Vagina (tissue), 2 donors: Measurements from ENCODE around the gene YIF1A.

Experiments
- POLR2A ChIP-seq, 2 donors: fragments of 450-650 bp; IDR thresholded peaks; one replicate each; pipeline ENCODE4 v1.6.1; 2017; ENCODE audit warnings: antibody characterized with exemption in 2 of 2, mild to moderate bottlenecking in 2 of 2, moderate library complexity in 2 of 2
- POLR2AphosphoS5 ChIP-seq, 2 donors: sonication (generic); formaldehyde crosslinking; IDR thresholded peaks; one replicate each; pipeline ENCODE4 v1.9.0; 2017; ENCODE audit warnings: antibody characterized with exemption in 2 of 2, mild to moderate bottlenecking in 2 of 2, low read depth in 1 of 2; ENCODE audit not compliant: insufficient read depth in 1 of 2
- TF ChIP-seq, protein P1 (sequence below), 3 experiments: fragments of 450-650 bp in 2 of 3; fragments of 200-600 bp in 1 of 3; sonication (generic) in 1 of 3; IDR thresholded peaks; one replicate each; pipeline ENCODE4 v1.5.1; 2017 to 2019; ENCODE audit warnings: antibody characterized with exemption in 3 of 3, mild to moderate bottlenecking in 2 of 3, moderate library complexity in 2 of 3

GRCh38 chr11:66314561-66315497 lies 25.9 kb upstream of the YIF1A start:
- TF ChIP-seq, protein P1, sequence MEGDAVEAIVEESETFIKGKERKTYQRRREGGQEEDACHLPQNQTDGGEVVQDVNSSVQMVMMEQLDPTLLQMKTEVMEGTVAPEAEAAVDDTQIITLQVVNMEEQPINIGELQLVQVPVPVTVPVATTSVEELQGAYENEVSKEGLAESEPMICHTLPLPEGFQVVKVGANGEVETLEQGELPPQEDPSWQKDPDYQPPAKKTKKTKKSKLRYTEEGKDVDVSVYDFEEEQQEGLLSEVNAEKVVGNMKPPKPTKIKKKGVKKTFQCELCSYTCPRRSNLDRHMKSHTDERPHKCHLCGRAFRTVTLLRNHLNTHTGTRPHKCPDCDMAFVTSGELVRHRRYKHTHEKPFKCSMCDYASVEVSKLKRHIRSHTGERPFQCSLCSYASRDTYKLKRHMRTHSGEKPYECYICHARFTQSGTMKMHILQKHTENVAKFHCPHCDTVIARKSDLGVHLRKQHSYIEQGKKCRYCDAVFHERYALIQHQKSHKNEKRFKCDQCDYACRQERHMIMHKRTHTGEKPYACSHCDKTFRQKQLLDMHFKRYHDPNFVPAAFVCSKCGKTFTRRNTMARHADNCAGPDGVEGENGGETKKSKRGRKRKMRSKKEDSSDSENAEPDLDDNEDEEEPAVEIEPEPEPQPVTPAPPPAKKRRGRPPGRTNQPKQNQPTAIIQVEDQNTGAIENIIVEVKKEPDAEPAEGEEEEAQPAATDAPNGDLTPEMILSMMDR (IDR thresholded peaks at IDR 0.05), result no peak
- no peak for TF ChIP-seq POLR2A (IDR thresholded peaks at IDR 0.05)
- no peak for TF ChIP-seq POLR2AphosphoS5 (IDR thresholded peaks at IDR 0.05; ENCODE audit: insufficient read depth in 1 of 2, low read depth in 1 of 2)
